Natural killer cell (primary cell): ENCODE data around the gene TBXT. TPM values are rescaled to one million over a fixed set of nuclear protein-coding genes. Genes with fewer than 3 reads are reported as not detected.

Experiments
- ATAC-seq, 3 donors: fragments of 150-1000 bp in 2 of 3; fragments of 200-7000 bp in 1 of 3; cut with Tn5 transposase; 1 replicate in 1 of 3; 2 replicates in 2 of 3; pipeline ENCODE4 v1.10.0; 2021; ENCODE audit warnings: mild to moderate bottlenecking in 2 of 3, moderate library complexity in 2 of 3
- DNase-seq, 2 donors: peaks; one replicate each; pipeline versions ENCODE4 v3.0.0 to v3.0.0-alpha.2; 2013 to 2021; ENCODE audit warnings: mixed read lengths in 1 of 2
- H3K27ac ChIP-seq: one replicate; pipeline ENCODE4 v1.5.1; 2013; ENCODE audit warnings: mild to moderate bottlenecking, low read length
- H3K27me3 ChIP-seq: one replicate; pipeline ENCODE4 v1.6.1; 2013; ENCODE audit warnings: low read length; ENCODE audit not compliant: control insufficient read depth, insufficient read depth
- H3K36me3 ChIP-seq: one replicate; pipeline ENCODE4 v1.6.1; 2013; ENCODE audit warnings: low read length; ENCODE audit not compliant: control insufficient read depth, insufficient read depth
- H3K4me1 ChIP-seq: one replicate; pipeline ENCODE4 v1.6.1; 2013; ENCODE audit warnings: low read length; ENCODE audit not compliant: control insufficient read depth, insufficient read depth
- H3K4me3 ChIP-seq: one replicate; pipeline ENCODE4 v1.5.1; 2013; ENCODE audit warnings: low read length
- H3K9me3 ChIP-seq: one replicate; pipeline ENCODE4 v1.6.1; 2013; ENCODE audit warnings: low read length; ENCODE audit not compliant: control insufficient read depth, insufficient read depth
- H3K27ac Mint-ChIP-seq, 2 donors: one replicate each; pipeline ENCODE4 v1.8.0; 2022; ENCODE audit warnings: mild to moderate bottlenecking in 2 of 2, mixed read lengths in 2 of 2, moderate library complexity in 1 of 2
- H3K27me3 Mint-ChIP-seq, 2 donors: one replicate each; pipeline ENCODE4 v1.8.0; 2022; ENCODE audit warnings: low read depth in 2 of 2, mixed read lengths in 2 of 2
- H3K36me3 Mint-ChIP-seq: one replicate; pipeline ENCODE4 v1.8.0; 2022; ENCODE audit warnings: mixed read lengths
- H3K4me1 Mint-ChIP-seq, 2 donors: one replicate each; pipeline ENCODE4 v1.8.0; 2022; ENCODE audit warnings: mixed read lengths in 2 of 2
- H3K4me3 Mint-ChIP-seq: one replicate; pipeline ENCODE4 v1.8.0; 2022; ENCODE audit warnings: mild to moderate bottlenecking, moderate library complexity, mixed read lengths
- H3K9me3 Mint-ChIP-seq, 2 donors: one replicate each; pipeline ENCODE4 v1.8.0; 2022; ENCODE audit warnings: mixed read lengths in 2 of 2
- CTCF ChIP-seq: fragments of 200-600 bp; IDR thresholded peaks from one replicate; pipeline ENCODE4 v1.8.0; 2022; ENCODE audit warnings: antibody characterized with exemption
- WGBS: methylation state at CpG from one replicate; pipeline ENCODE4 v1.1.7; 2013; ENCODE audit warnings: missing lambda C conversion rate; ENCODE audit not compliant: insufficient coverage; 5-methylcytosine and 5-hydroxymethylcytosine counted together
- intact Hi-C: fragments of 100-400 bp; cut with micrococcal nuclease; formaldehyde crosslinking; loops from one replicate; pipeline ENCODE4 v1.14.2; 2022
- total RNA-seq, 4 donors: library from RNA; stranded (reverse); fragments of 120-200 nt in 1 of 4; gene quantifications; one replicate each; pipeline versions ENCODE4 v1.2.3 to v1.2.4, GENCODE V29; 2013 to 2022

TBXT gene
- total RNA-seq, 3 donors from 2014 or later (not counting 1 experiment from before 2014, with no cell fraction given), result not detected

DNA sequence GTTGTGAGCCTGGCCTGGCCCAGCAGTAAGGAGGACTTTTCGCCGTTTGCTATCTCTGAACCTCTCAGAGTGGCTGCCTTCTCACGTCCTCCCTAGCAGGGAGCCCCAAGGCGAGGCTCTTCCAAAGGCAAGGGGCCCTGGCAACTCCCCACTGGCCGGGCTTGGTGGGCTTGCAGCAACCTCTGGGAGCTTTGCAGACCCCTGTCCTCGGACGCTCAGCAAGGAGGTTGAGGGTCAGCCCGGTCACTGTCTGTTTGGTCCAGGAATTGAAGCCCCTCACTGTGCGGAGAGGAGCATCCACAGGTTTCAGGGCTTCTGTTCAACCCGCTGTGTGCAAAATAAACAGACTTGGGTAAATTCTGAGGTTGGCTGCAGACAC, 28.2 kb upstream of the TBXT start:
- Mint-ChIP-seq H3K4me3 (no peak overlapping the region), H3K4me1 (no peaks in the 10 kb centered on the region), H3K36me3 (no peaks in the 10 kb centered on the region), H3K27ac (no peak overlapping the region), H3K9me3 (no peaks in the 10 kb centered on the region), H3K27me3 (peaks cover 0 to 12% of the 10 kb centered on the region in 2 donors)
- Histone ChIP-seq H3K4me3 (no peak overlapping the region), H3K27ac (no peak overlapping the region), H3K9me3 (no peaks in the 10 kb centered on the region), H3K27me3 (peaks cover 2% of the 10 kb centered on the region), H3K4me1 (peaks cover 9% of the 10 kb centered on the region), H3K36me3 (no peaks in the 10 kb centered on the region)
- TF ChIP-seq CTCF, result no peak
- intact Hi-C loops, result no loop called here
- WGBS, result 76% methylated on average over 10 of the region's 10 CpGs
- no peak for ATAC-seq
- no peak for DNase-seq

- Histone ChIP-seq H3K4me1 (peaks cover 9% of the 10 kb centered on the region), H3K36me3 (no peaks in the 10 kb centered on the region), H3K27ac (no peak overlapping the region), H3K9me3 (no peaks in the 10 kb centered on the region), H3K27me3 (peaks cover 2% of the 10 kb centered on the region), H3K4me3 (no peak overlapping the region)
- Mint-ChIP-seq H3K4me1 (no peaks in the 10 kb centered on the region), H3K27ac (no peak overlapping the region), H3K9me3 (no peaks in the 10 kb centered on the region), H3K27me3 (peaks cover 0 to 12% of the 10 kb centered on the region in 2 donors), H3K4me3 (no peak overlapping the region), H3K36me3 (no peaks in the 10 kb centered on the region)
- WGBS, result 70% methylated on average over 13 of the region's 13 CpGs
- ATAC-seq (no peak), DNase-seq (no peak)
- intact Hi-C loops, result no loop called here
- no peak for TF ChIP-seq CTCF
Measured at GRCh38 chr6:166194914-166195859, 27.5 kb upstream of the TBXT start.

- H3K36me3 ChIP-seq, result no peaks in the 10 kb centered on the region
- H3K27ac Mint-ChIP-seq, result no peak overlapping the region
- H3K36me3 Mint-ChIP-seq, result no peaks in the 10 kb centered on the region
- H3K4me3 Mint-ChIP-seq, result no peak overlapping the region
- DNase-seq (no peak), ATAC-seq (no peak)
- peaks cover 9% of the 10 kb centered on the region for H3K4me1 ChIP-seq
- 83% methylated on average over 5 of the region's 5 CpGs for WGBS
- no peak overlapping the region for H3K27ac ChIP-seq
- no peaks in the 10 kb centered on the region for H3K9me3 ChIP-seq
- no peak overlapping the region for H3K4me3 ChIP-seq
- H3K27me3 Mint-ChIP-seq, result peaks cover 8 to 15% of the 10 kb centered on the region in 2 donors
- H3K4me1 Mint-ChIP-seq, result no peaks in the 10 kb centered on the region
- TF ChIP-seq CTCF, result no peak
- H3K27me3 ChIP-seq, result peaks cover under 1% of the 10 kb centered on the region
- intact Hi-C loops, result no loop called here
- no peaks in the 10 kb centered on the region for H3K9me3 Mint-ChIP-seq
Measured at GRCh38 chr6:166192557-166192956, 24.9 kb upstream of the TBXT start.
